Transverse colon (tissue), 4 donors: ENCODE data around the gene PELI2. TPM values are rescaled to one million over a fixed set of nuclear protein-coding genes. Genes with fewer than 3 reads are reported as not detected.

Experiments used
- DNase-seq: peaks from one replicate; pipeline ENCODE4 v3.0.0-alpha.2; 2019
- H3K27ac ChIP-seq, 4 donors: fragments of 200-600 bp; sonication (generic); 2 replicates each; pipeline ENCODE4 v1.5.1; 2016 to 2018; ENCODE audit warnings: inconsistent platforms in 4 of 4
- H3K27me3 ChIP-seq: fragments of 200-600 bp; sonication (generic); 2 replicates; pipeline ENCODE4 v1.5.1; 2017; ENCODE audit warnings: inconsistent platforms
- H3K36me3 ChIP-seq, 4 donors: fragments of 200-600 bp; sonication (generic); 2 replicates each; pipeline ENCODE4 v1.5.1; 2017 to 2019; ENCODE audit warnings: inconsistent platforms in 4 of 4
- H3K4me1 ChIP-seq, 4 donors: fragments of 200-600 bp; sonication (generic); 2 replicates each; pipeline ENCODE4 v1.5.1; 2017 to 2020; ENCODE audit warnings: inconsistent platforms in 4 of 4
- H3K4me3 ChIP-seq, 4 donors: fragments of 200-600 bp; sonication (generic); 1 replicate in 1 of 4; 2 replicates in 3 of 4; pipeline versions ENCODE4 v1.5.1 to v1.6.1; 2017 to 2019; ENCODE audit warnings: inconsistent platforms in 4 of 4
- H3K9me3 ChIP-seq, 2 donors: fragments of 200-600 bp; sonication (generic); 2 replicates each; pipeline ENCODE4 v1.5.1; 2017 to 2019; ENCODE audit warnings: inconsistent platforms in 2 of 2
- EP300 ChIP-seq: sonication (generic); formaldehyde crosslinking; IDR thresholded peaks from one replicate; pipeline ENCODE4 v1.6.1; 2017; ENCODE audit warnings: antibody characterized with exemption, low read depth
- POLR2A ChIP-seq: fragments of 450-650 bp; IDR thresholded peaks from one replicate; pipeline ENCODE4 v1.6.1; 2016; ENCODE audit warnings: antibody characterized with exemption, mild to moderate bottlenecking, moderate library complexity
- POLR2AphosphoS5 ChIP-seq, 3 donors: sonication (generic); formaldehyde crosslinking; IDR thresholded peaks; one replicate each; pipeline ENCODE4 v1.6.1; 2016; ENCODE audit warnings: antibody characterized with exemption in 3 of 3
- WGBS, 2 donors: methylation state at CpG; one replicate each; pipeline ENCODE4 v1.1.5; 2018; ENCODE audit warnings: low coverage in 1 of 2; 5-methylcytosine and 5-hydroxymethylcytosine counted together
- in situ Hi-C, 4 donors: fragments of 200-750 bp; cut with MboI; loops; one replicate each; pipeline versions ENCODE4 v1.15.0 to v1.15.1; 2017; ENCODE audit warnings: low sequenced_read_pairs in 3 of 4, low pct_ligation_motif_present in 1 of 4, low pct_unique_long_range_greater_than_20kb in 1 of 4
- intact Hi-C: fragments of 100-400 bp; cut with DNase I; formaldehyde crosslinking; loops from one replicate; pipeline ENCODE4 v1.15.1; 2023; ENCODE audit warnings: low total_unique reads
- total RNA-seq, 4 donors: library from RNA; depleted of rRNA; stranded (reverse); fragments of >200 nt; gene quantifications; one replicate each; pipeline ENCODE4 v1.1.0, GENCODE V29; 2016
- TF ChIP-seq, protein P1 (sequence below), 5 experiments: fragments of 200-600 bp in 3 of 5; fragments of 450-650 bp in 2 of 5; sonication (generic) in 3 of 5; IDR thresholded peaks; 1 replicate in 2 of 5; 2 replicates in 3 of 5; pipeline ENCODE4 v1.5.1; 2016 to 2017; ENCODE audit warnings: antibody characterized with exemption in 5 of 5, inconsistent platforms in 3 of 5, mild to moderate bottlenecking in 2 of 5, moderate library complexity in 1 of 5

The PELI2 gene
- total RNA-seq, 4 donors from 2014 or later: 4.8 to 29.9 (median 14.7) TPM

DNA sequence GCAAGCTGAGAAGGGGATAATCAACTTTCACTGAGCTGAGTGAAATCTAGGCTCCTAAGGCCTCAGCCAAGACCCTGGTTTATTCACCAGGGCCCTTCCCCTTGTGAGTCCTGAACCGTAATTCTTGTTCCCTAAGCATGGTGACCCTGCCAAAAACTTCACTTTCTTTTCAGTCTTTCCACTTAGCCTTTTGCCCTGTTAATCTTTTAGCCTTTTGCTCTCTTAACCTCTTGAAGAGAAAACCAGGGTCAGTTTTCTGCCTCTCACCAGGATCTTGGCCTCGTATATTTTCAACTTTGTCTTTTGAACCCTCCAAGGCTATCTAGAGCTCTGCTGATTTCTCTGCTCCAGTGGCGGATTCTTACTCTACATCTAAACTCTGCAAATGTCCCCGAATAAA lies 191.0 kb downstream of the PELI2 start:
- Histone ChIP-seq H3K4me3 (no peak overlapping the region), H3K27ac (no peak overlapping the region), H3K9me3 (no peaks in the 10 kb centered on the region), H3K36me3 (no peaks in the 10 kb centered on the region), H3K4me1 (no peaks in the 10 kb centered on the region), H3K27me3 (no peaks in the 10 kb centered on the region)
- no peak for TF ChIP-seq EP300
- TF ChIP-seq POLR2AphosphoS5 (IDR thresholded peaks at IDR 0.05): no peak
- TF ChIP-seq, protein P1, sequence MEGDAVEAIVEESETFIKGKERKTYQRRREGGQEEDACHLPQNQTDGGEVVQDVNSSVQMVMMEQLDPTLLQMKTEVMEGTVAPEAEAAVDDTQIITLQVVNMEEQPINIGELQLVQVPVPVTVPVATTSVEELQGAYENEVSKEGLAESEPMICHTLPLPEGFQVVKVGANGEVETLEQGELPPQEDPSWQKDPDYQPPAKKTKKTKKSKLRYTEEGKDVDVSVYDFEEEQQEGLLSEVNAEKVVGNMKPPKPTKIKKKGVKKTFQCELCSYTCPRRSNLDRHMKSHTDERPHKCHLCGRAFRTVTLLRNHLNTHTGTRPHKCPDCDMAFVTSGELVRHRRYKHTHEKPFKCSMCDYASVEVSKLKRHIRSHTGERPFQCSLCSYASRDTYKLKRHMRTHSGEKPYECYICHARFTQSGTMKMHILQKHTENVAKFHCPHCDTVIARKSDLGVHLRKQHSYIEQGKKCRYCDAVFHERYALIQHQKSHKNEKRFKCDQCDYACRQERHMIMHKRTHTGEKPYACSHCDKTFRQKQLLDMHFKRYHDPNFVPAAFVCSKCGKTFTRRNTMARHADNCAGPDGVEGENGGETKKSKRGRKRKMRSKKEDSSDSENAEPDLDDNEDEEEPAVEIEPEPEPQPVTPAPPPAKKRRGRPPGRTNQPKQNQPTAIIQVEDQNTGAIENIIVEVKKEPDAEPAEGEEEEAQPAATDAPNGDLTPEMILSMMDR (IDR thresholded peaks at IDR 0.05): no peak
- TF ChIP-seq POLR2A: no peak
- intact Hi-C loops: no loop called here
- 79 to 83% methylated on average over 4 of the region's 4 CpGs for WGBS, 2 donors
- DNase-seq: no peak
- in situ Hi-C loops: no loop called here

DNA sequence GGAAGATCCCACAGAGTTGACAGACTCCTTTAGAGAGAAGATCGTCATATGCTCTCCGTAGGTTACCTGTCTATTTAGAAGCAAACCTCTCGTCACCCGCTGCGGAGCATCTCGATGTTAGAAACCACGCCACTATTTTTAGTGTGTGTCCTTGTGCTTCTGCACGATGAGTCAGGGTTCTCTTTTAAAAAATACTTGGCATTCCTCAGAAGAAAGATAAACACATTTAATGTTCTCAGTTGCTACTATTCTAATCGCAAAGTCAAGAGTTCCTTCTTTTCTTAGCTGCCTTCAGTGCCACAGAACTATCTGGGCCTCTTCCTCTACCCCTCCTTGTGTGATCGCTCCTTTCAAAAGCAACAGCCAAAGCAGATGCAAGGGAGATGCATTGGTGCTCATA lies 192.4 kb downstream of the PELI2 start:
- in situ Hi-C loops (no loop called here), intact Hi-C loops (no loop called here)
- 72 to 78% methylated on average over 9 to 10 of the region's 10 CpGs for WGBS, 2 donors
- no peak for DNase-seq
- H3K9me3 ChIP-seq: no peaks in the 10 kb centered on the region
- no peak overlapping the region for H3K4me3 ChIP-seq
- no peak overlapping the region for H3K27ac ChIP-seq
- H3K36me3 ChIP-seq: no peaks in the 10 kb centered on the region
- H3K4me1 ChIP-seq: no peaks in the 10 kb centered on the region
- TF ChIP-seq EP300 (no peak), POLR2A (no peak), POLR2AphosphoS5 (IDR thresholded peaks at IDR 0.05) (no peak)
- TF ChIP-seq, protein P1 (IDR thresholded peaks at IDR 0.05): no peak
- no peaks in the 10 kb centered on the region for H3K27me3 ChIP-seq

DNA sequence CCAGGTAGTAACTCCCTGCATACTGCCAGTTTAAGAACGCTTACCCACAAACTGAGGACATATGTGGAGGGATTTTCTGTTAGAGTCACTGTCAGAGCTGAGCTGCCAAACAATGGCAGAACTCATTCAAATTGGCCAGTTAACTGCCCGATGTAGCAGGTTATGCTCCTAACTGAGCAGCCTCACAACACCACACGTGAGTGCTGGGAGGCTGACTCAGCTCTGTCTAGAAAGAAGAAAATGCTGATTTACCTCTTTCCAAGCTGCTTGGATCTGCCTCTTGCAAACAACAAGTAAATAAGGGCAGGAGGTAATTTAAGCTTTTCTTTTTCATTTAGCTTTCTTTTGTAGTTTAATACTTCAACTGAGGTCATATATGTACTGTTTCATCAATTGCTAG lies 195.6 kb downstream of the PELI2 start:
- intact Hi-C loops: loop anchor here (2.0 kb wide), 1 partner anchor 27 kb away; no protein-coding TSS in a partner anchor
- WGBS, 2 donors: 90% methylated on average over 3 of the region's 3 CpGs; no CpG with 5 or more reads in 1 of the 2 donors
- H3K27ac ChIP-seq: no peak overlapping the region

DNA sequence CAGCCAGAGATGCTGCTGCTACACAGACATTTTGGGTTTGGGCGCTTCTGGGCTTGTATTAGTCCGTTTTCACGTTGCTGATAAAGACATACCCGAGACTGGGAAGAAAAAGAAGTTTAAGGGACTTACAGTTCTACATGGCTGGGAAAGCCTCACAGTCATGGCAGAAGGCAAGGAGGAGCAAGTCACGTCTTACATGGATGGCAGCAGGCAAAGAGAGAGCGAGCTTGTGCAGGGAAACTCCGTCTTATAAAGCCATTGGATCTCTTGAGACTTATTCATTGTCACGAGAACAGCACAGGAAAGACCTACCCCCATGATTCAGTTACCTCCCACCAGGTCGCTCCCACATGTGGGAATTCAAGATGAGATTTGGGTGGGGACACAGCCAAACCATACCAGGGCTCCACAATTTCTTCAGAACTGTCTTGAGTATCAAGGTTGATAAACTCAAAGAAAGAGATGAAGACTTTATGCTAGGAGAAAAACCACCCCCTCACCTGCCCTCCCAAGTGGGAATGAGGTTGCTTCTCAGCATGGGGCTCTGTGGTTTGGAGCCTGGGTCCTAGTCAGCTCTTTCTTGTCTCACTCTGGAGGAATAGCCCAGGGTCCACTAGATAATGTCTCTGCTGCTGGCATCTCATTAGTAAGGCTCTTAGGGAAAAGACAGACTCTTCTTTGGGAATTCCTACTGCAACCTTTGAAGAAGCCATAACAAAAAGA lies 200.3 kb downstream of the PELI2 start:
- Histone ChIP-seq H3K9me3 (no peaks in the 10 kb centered on the region), H3K27ac (no peak overlapping the region), H3K36me3 (no peaks in the 10 kb centered on the region), H3K4me1 (no peaks in the 10 kb centered on the region), H3K27me3 (no peaks in the 10 kb centered on the region), H3K4me3 (no peak overlapping the region)
- no peak for TF ChIP-seq POLR2A
- TF ChIP-seq, protein P1 (IDR thresholded peaks at IDR 0.05): no peak
- TF ChIP-seq POLR2AphosphoS5 (IDR thresholded peaks at IDR 0.05): no peak
- TF ChIP-seq EP300: no peak
- 86 to 89% methylated on average over 9 of the region's 9 CpGs for WGBS, 2 donors
- intact Hi-C loops (no loop called here), in situ Hi-C loops (no loop called here)
- DNase-seq: no peak

More for the DNA sequence above, 195.6 kb downstream of the PELI2 start:
- Histone ChIP-seq H3K36me3 (no peaks in the 10 kb centered on the region), H3K4me3 (no peak overlapping the region), H3K4me1 (no peaks in the 10 kb centered on the region), H3K27me3 (no peaks in the 10 kb centered on the region), H3K9me3 (no peaks in the 10 kb centered on the region)
- TF ChIP-seq POLR2A (no peak), EP300 (no peak), POLR2AphosphoS5 (IDR thresholded peaks at IDR 0.05) (no peak)
- TF ChIP-seq, protein P1 (IDR thresholded peaks at IDR 0.05): no peak
- in situ Hi-C loops: no loop called here
- DNase-seq: no peak
